HG03432 (cell line): ENCODE results near the gene FAM3D.

Source experiments
- ATAC-seq: cut with Tn5 transposase; IDR thresholded peaks from one replicate; pipeline ENCODE4 v1.9.1; 2021; ENCODE audit warnings: mild to moderate bottlenecking, moderate library complexity; ENCODE audit not compliant: unreplicated experiment

The FAM3D gene

GRCh38 chr3:58629629-58630028 lies 36.9 kb downstream of the FAM3D start:
- no peak for ATAC-seq

GRCh38 chr3:58628823-58629562 lies 37.6 kb downstream of the FAM3D start:
- no peak for ATAC-seq

GRCh38 chr3:58627941-58628340 lies 38.6 kb downstream of the FAM3D start:
- no peak for ATAC-seq

- ATAC-seq = no peak
Measured at GRCh38 chr3:58627570-58627885, 39.0 kb downstream of the FAM3D start.

GRCh38 chr3:58626841-58627569 lies 39.6 kb downstream of the FAM3D start:
- no peak for ATAC-seq

- ATAC-seq = no peak
Measured at GRCh38 chr3:58625196-58625824, 41.3 kb downstream of the FAM3D start.

- ATAC-seq = no peak
Measured at GRCh38 chr3:58624550-58624949, 42.0 kb downstream of the FAM3D start.

GRCh38 chr3:58623961-58624360 lies 42.6 kb downstream of the FAM3D start:
- ATAC-seq = no peak

- no peak for ATAC-seq
Measured at GRCh38 chr3:58623478-58623877, 43.1 kb downstream of the FAM3D start.

- no peak for ATAC-seq
Measured at GRCh38 chr3:58622892-58623291, 43.7 kb downstream of the FAM3D start.

- ATAC-seq = no peak
Measured at GRCh38 chr3:58622436-58622835, 44.1 kb downstream of the FAM3D start.

GRCh38 chr3:58621086-58621830 lies 45.3 kb downstream of the FAM3D start:
- no peak for ATAC-seq

GRCh38 chr3:58620421-58620820 lies 46.2 kb downstream of the FAM3D start:
- no peak for ATAC-seq

- no peak for ATAC-seq
Measured at GRCh38 chr3:58617338-58617761, 49.2 kb downstream of the FAM3D start.

- ATAC-seq = no peak
Measured at GRCh38 chr3:58613236-58614132, 53.1 kb downstream of the FAM3D start.

GRCh38 chr3:58612830-58613229 lies 53.7 kb downstream of the FAM3D start:
- no peak for ATAC-seq

GRCh38 chr3:58609990-58610389 lies 56.6 kb downstream of the FAM3D start:
- ATAC-seq = peak; percentile 47

- no peak for ATAC-seq
Measured at GRCh38 chr3:58608648-58609047, 57.9 kb downstream of the FAM3D start.

GRCh38 chr3:58607816-58608215 lies 58.8 kb downstream of the FAM3D start:
- no peak for ATAC-seq

- ATAC-seq = no peak
Measured at GRCh38 chr3:58606693-58607092, 59.9 kb downstream of the FAM3D start.
